Naive thymus-derived CD4-positive, alpha-beta T cell (primary cell): Measurements from ENCODE around the gene DNASE1. TPM values are rescaled to one million over a fixed set of nuclear protein-coding genes. Genes with fewer than 3 reads are reported as not detected.

ENCODE experiments used
- ATAC-seq: fragments of 150-1000 bp; cut with Tn5 transposase; 2 replicates; pipeline ENCODE4 v1.10.0; 2021; ENCODE audit warnings: mild to moderate bottlenecking, moderate library complexity
- CTCF ChIA-PET: fragments of 350-600 bp; sonication (Branson Sonifier 250); formaldehyde crosslinking; loops from one replicate; lab custom pipeline; 2021; ENCODE audit warnings: antibody characterized with exemption; lab: Charles Lee
- POLR2A ChIA-PET: fragments of 350-600 bp; sonication (Branson Sonifier 250); formaldehyde crosslinking; loops from one replicate; lab custom pipeline; 2021; ENCODE audit warnings: antibody characterized with exemption, inconsistent platforms; lab: Charles Lee
- DNase-seq, 9 donors: peaks; one replicate each; pipeline versions ENCODE4 v3.0.0 to v3.0.0-alpha.2; 2020 to 2022; ENCODE audit warnings: mixed read lengths in 1 of 9
- H3K27ac ChIP-seq: one replicate; pipeline ENCODE4 v1.7.0; 2013; ENCODE audit warnings: mild to moderate bottlenecking, low read depth, low read length, moderate library complexity
- H3K27me3 ChIP-seq, 2 donors: one replicate each; pipeline ENCODE4 v1.7.0; 2013; ENCODE audit warnings: low read length in 2 of 2, mild to moderate bottlenecking in 2 of 2, moderate library complexity in 2 of 2; ENCODE audit not compliant: control insufficient read depth in 2 of 2, insufficient read depth in 2 of 2
- H3K36me3 ChIP-seq, 3 experiments: 1 replicate in 2 of 3; 2 replicates in 1 of 3; pipeline ENCODE4 v1.7.0; 2013; ENCODE audit warnings: low read length in 3 of 3, mild to moderate bottlenecking in 3 of 3, moderate library complexity in 1 of 3; ENCODE audit not compliant: insufficient read depth in 3 of 3, control insufficient read depth in 2 of 3
- H3K4me1 ChIP-seq, 2 donors: one replicate each; pipeline ENCODE4 v1.7.0; 2013; ENCODE audit warnings: low read length in 2 of 2, mild to moderate bottlenecking in 2 of 2, moderate library complexity in 1 of 2; ENCODE audit not compliant: control insufficient read depth in 2 of 2, insufficient read depth in 2 of 2
- H3K4me3 ChIP-seq: 2 replicates; pipeline ENCODE4 v1.7.0; 2013; ENCODE audit warnings: mild to moderate bottlenecking, low read length
- H3K9me3 ChIP-seq, 3 experiments: 1 replicate in 2 of 3; 2 replicates in 1 of 3; pipeline ENCODE4 v1.7.0; 2013; ENCODE audit warnings: low read length in 3 of 3; ENCODE audit not compliant: control insufficient read depth in 2 of 3
- H3K27ac Mint-ChIP-seq, 9 donors: one replicate each; pipeline ENCODE4 v1.8.0; 2020 to 2022; ENCODE audit warnings: mixed read lengths in 9 of 9, mild to moderate bottlenecking in 8 of 9, moderate library complexity in 5 of 9, inconsistent platforms in 2 of 9
- H3K27me3 Mint-ChIP-seq, 5 donors: one replicate each; pipeline ENCODE4 v1.8.0; 2021 to 2022; ENCODE audit warnings: mixed read lengths in 5 of 5, mild to moderate bottlenecking in 1 of 5
- H3K36me3 Mint-ChIP-seq, 5 donors: one replicate each; pipeline ENCODE4 v1.8.0; 2020 to 2022; ENCODE audit warnings: mixed read lengths in 5 of 5, mild to moderate bottlenecking in 3 of 5, inconsistent platforms in 1 of 5
- H3K4me1 Mint-ChIP-seq, 7 donors: one replicate each; pipeline ENCODE4 v1.8.0; 2020 to 2022; ENCODE audit warnings: mixed read lengths in 7 of 7, mild to moderate bottlenecking in 3 of 7, inconsistent platforms in 1 of 7
- H3K4me3 Mint-ChIP-seq, 10 donors: one replicate each; pipeline ENCODE4 v1.8.0; 2020 to 2022; ENCODE audit warnings: mild to moderate bottlenecking in 10 of 10, mixed read lengths in 10 of 10, moderate library complexity in 6 of 10, inconsistent platforms in 2 of 10
- H3K9me3 Mint-ChIP-seq, 11 donors: one replicate each; pipeline ENCODE4 v1.8.0; 2020 to 2022; ENCODE audit warnings: mixed read lengths in 11 of 11, mild to moderate bottlenecking in 4 of 11, inconsistent platforms in 1 of 11, moderate library complexity in 1 of 11
- intact Hi-C, 2 donors: fragments of 100-400 bp; cut with micrococcal nuclease; formaldehyde crosslinking; loops; one replicate each; pipeline ENCODE4 v1.15.1; 2023
- polyA plus RNA-seq, 2 donors: library from polyadenylated mRNA; unstranded; fragments of 300-500 nt; fragmentation: Illumina TruSeq; gene quantifications; one replicate each; pipeline ENCODE4 v1.2.3, GENCODE V29; 2021
- total RNA-seq, 6 experiments: library from RNA in 5 of 6; stranded (reverse) in 5 of 6; gene quantifications; 1 replicate in 5 of 6; 2 replicates in 1 of 6; pipeline ENCODE4 v1.2.3 and lab custom pipeline; 2021 to 2026

DNASE1 gene
- total and polyA plus RNA-seq, 7 experiments from 2014 or later = 5.6 to 59.6 (median 35.9) TPM

DNA sequence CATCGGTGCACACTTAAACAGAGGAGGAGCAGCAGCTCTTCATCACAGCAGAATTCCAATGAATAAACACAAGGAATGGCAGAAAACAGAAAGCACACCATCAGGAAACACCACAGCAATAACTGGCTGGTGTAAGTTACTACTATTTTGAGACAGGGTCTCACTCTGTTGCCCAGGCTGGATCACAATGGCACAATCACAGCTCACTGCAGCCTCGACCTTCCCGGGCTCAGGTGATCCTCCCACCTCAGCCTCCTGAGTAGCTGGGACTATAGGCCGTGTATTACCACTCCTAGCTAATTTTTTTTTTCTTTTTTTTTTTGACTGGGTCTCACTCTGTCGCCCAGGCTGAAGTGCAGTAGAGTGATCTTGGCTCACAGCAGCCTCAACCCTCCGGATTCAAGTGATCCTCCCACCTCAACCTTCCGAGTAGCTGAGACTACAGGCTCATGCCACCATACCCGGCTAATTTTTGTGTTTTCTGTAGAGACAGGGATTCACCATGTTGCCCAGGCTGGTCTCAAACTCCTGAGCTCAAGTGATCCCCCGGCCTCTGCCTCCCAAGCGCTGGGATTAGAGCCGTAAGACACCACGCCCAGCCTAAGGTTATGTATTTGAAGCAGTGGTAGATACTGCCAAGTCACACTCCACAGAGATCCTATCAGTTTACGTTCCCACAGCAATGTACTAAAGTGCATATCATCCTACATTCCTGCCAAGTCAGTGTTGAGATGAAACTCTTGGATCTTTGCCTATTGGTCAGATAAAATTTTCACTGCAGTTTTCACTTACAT is 42.1 kb downstream of the DNASE1 start:
- Histone ChIP-seq H3K4me3 (no peak overlapping the region), H3K36me3 (peaks cover 0 to 10% (median 0%) of the 10 kb centered on the region in 3 experiments), H3K27ac (no peak overlapping the region), H3K4me1 (no peaks in the 10 kb centered on the region), H3K27me3 (no peaks in the 10 kb centered on the region), H3K9me3 (no peaks in the 10 kb centered on the region)
- no peak for ATAC-seq
- intact Hi-C loops = no loop called here
- no peak for DNase-seq
- H3K27me3 Mint-ChIP-seq = no peaks in the 10 kb centered on the region
- H3K9me3 Mint-ChIP-seq = no peaks in the 10 kb centered on the region
- peak overlapping the region in 1 of 9 donors; percentile 65 for H3K27ac Mint-ChIP-seq
- ChIA-PET CTCF (interaction anchor here (0.6 kb wide), 1 partner anchor 42 kb away, joined by 6 read pairs; no protein-coding TSS in a partner anchor), POLR2A (interaction anchor here (0.6 to 1.2 kb wide), 2 partner anchors 185 to 561 kb away, joined by 3 read pairs; no protein-coding TSS in a partner anchor)
- H3K36me3 Mint-ChIP-seq = peaks cover 0 to 10% (median 0%) of the 10 kb centered on the region in 5 donors
- H3K4me3 Mint-ChIP-seq = no peak overlapping the region
- H3K4me1 Mint-ChIP-seq = peaks cover 0 to 17% (median 14%) of the 10 kb centered on the region in 7 donors

GRCh38 chr16:3698941-3699340 is 44.5 kb downstream of the DNASE1 start:
- Histone ChIP-seq H3K4me3 (no peak overlapping the region), H3K36me3 (peaks cover 0 to 10% (median 0%) of the 10 kb centered on the region in 3 experiments), H3K4me1 (no peaks in the 10 kb centered on the region), H3K27me3 (no peaks in the 10 kb centered on the region), H3K9me3 (no peaks in the 10 kb centered on the region), H3K27ac (no peak overlapping the region)
- ChIA-PET CTCF (no interaction called here), POLR2A (no interaction called here)
- H3K4me1 Mint-ChIP-seq = peaks cover 0 to 17% (median 15%) of the 10 kb centered on the region in 7 donors
- H3K4me3 Mint-ChIP-seq = peak overlapping the region in 4 of 10 donors; percentile 11 to 41 (median 28)
- DNase-seq (peak in 1 of 9 donors; percentile 10), ATAC-seq (peak; percentile 44)
- intact Hi-C loops = no loop called here
- peak overlapping the region in 2 of 9 donors; percentile 17 to 30 for H3K27ac Mint-ChIP-seq
- H3K27me3 Mint-ChIP-seq = no peaks in the 10 kb centered on the region
- H3K9me3 Mint-ChIP-seq = no peaks in the 10 kb centered on the region
- H3K36me3 Mint-ChIP-seq = peaks cover 0 to 14% (median 2%) of the 10 kb centered on the region in 5 donors

- ChIA-PET CTCF (no interaction called here), POLR2A (interaction anchor here (0.6 kb wide), 1 partner anchor 9 kb away, joined by 3 read pairs; no protein-coding TSS in a partner anchor)
- Histone ChIP-seq H3K27me3 (no peaks in the 10 kb centered on the region), H3K36me3 (no peaks in the 10 kb centered on the region), H3K4me1 (no peaks in the 10 kb centered on the region), H3K9me3 (no peaks in the 10 kb centered on the region), H3K4me3 (no peak overlapping the region), H3K27ac (no peak overlapping the region)
- H3K9me3 Mint-ChIP-seq = no peaks in the 10 kb centered on the region
- no peak overlapping the region for H3K4me3 Mint-ChIP-seq
- ATAC-seq = no peak
- H3K27ac Mint-ChIP-seq = no peak overlapping the region
- peaks cover 0 to 20% (median 13%) of the 10 kb centered on the region in 7 donors for H3K4me1 Mint-ChIP-seq
- intact Hi-C loops = no loop called here
- no peaks in the 10 kb centered on the region for H3K27me3 Mint-ChIP-seq
- peaks cover 0 to 4% (median 4%) of the 10 kb centered on the region in 5 donors for H3K36me3 Mint-ChIP-seq
- no peak for DNase-seq
These were observed 47.0 kb downstream of the DNASE1 start for GRCh38 chr16:3701531-3701930.

- peaks cover 0 to 20% (median 13%) of the 10 kb centered on the region in 7 donors for H3K4me1 Mint-ChIP-seq
- ChIA-PET POLR2A (interaction anchor here (0.6 kb wide), 1 partner anchor 9 kb away, joined by 3 read pairs; no protein-coding TSS in a partner anchor), CTCF (no interaction called here)
- H3K4me3 ChIP-seq = no peak overlapping the region
- DNase-seq (no peak), ATAC-seq (no peak)
- no peaks in the 10 kb centered on the region for H3K4me1 ChIP-seq
- H3K36me3 ChIP-seq = no peaks in the 10 kb centered on the region
- H3K27ac ChIP-seq = no peak overlapping the region
- H3K27me3 Mint-ChIP-seq = no peaks in the 10 kb centered on the region
- H3K36me3 Mint-ChIP-seq = peaks cover 0 to 4% (median 4%) of the 10 kb centered on the region in 5 donors
- H3K4me3 Mint-ChIP-seq = no peak overlapping the region
- no peaks in the 10 kb centered on the region for H3K27me3 ChIP-seq
- intact Hi-C loops = no loop called here
- peak overlapping the region in 1 of 9 donors; percentile 63 for H3K27ac Mint-ChIP-seq
- H3K9me3 ChIP-seq = no peaks in the 10 kb centered on the region
- H3K9me3 Mint-ChIP-seq = no peaks in the 10 kb centered on the region
These were observed 47.6 kb downstream of the DNASE1 start for GRCh38 chr16:3702082-3702481.

DNA sequence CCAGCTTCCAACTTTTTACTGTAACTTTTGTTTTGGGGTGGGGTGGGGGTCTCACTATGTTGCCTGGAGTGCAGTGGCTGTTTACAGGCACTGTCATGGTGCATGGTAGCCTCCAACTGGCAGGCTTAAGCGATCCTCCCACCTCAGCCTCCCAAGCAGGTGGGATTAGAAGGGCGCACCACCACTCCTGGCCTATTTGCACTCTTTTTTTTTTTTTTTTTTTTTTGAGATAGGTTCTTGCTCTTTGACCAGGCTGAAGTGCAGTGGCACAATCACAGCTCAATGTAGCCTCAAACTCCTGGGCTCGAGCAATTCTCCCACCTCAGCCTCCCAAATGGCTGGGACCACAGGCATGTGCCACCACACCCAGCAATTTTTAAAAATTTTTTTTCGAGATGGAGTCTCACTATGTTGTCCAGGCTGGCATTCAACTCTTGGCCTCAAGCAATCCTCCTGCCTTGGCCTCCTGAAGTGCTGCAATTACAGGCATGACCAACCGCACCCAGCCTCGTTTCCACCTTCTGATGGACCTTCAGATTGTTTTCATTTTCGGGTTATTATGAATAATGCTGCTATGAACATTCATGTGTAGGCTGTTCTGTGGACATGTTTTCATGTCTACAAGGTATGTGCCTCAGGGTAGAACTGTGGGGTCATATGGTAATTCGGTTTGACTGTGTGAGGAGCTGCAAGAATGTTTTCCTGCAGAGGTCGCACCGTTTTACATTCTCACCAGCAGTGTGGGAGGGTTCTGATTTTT is 51.9 kb downstream of the DNASE1 start:
- peaks cover 0 to 12% (median 2%) of the 10 kb centered on the region in 5 donors for H3K36me3 Mint-ChIP-seq
- no peaks in the 10 kb centered on the region for H3K9me3 ChIP-seq
- no peaks in the 10 kb centered on the region for H3K4me1 ChIP-seq
- intact Hi-C loops = no loop called here
- H3K27ac ChIP-seq = no peak overlapping the region
- H3K27me3 ChIP-seq = no peaks in the 10 kb centered on the region
- CTCF ChIA-PET = no interaction called here
- no peaks in the 10 kb centered on the region for H3K27me3 Mint-ChIP-seq
- DNase-seq (no peak), ATAC-seq (no peak)
- no peak overlapping the region for H3K4me3 Mint-ChIP-seq
- POLR2A ChIA-PET = interaction anchor here (0.6 kb wide), 1 partner anchor 433 kb away, joined by 4 read pairs; no protein-coding TSS in a partner anchor
- H3K4me3 ChIP-seq = no peak overlapping the region
- H3K9me3 Mint-ChIP-seq = no peaks in the 10 kb centered on the region
- peaks cover 0 to 4% (median 0%) of the 10 kb centered on the region in 3 experiments for H3K36me3 ChIP-seq
- H3K4me1 Mint-ChIP-seq = peaks cover 0 to 11% (median 5%) of the 10 kb centered on the region in 7 donors
- no peak overlapping the region for H3K27ac Mint-ChIP-seq
